Measurements from ENCODE around the gene CELF4.

Gene CELF4

DNA sequence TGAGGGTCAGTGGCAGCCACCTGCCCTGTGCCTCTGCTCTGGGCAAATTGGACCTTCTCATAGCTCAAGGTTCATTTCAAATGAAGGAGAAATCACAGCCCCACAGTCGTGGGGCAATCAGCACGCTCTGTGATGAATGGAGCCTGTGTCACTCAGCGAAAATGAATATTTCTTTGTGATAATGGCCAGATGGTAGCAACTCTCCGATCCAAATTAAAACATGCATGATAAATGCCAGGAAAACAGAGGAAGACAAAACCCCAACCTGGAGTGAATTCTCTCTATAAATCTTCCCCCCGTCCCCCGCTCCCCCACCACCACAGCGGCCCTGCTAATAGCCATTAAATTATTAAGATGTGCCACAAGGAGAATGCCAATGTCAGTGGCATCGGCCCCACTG lies 258.4 kb downstream of the CELF4 start:
- no peak for DNase-seq

DNA sequence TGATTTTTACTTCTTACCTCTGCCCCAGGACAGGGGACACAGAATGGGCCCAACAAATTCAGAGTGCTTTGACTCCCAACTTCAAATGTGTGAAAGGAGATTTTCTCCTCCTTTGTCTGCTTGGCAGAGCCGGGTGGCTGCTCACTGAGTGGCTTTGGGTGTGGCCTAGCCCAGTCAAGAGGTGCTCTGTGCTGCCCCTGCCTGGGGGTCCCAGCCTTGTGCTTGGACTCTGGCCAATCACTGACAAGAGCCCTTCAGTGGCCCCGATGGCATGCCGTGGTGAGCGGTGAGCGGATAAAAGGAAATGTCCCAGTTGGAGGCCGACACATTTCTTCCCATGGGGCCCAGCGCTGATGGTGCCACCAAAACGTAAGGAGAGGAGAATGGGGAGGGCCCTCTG lies 259.2 kb downstream of the CELF4 start:
- no peak for DNase-seq

DNA sequence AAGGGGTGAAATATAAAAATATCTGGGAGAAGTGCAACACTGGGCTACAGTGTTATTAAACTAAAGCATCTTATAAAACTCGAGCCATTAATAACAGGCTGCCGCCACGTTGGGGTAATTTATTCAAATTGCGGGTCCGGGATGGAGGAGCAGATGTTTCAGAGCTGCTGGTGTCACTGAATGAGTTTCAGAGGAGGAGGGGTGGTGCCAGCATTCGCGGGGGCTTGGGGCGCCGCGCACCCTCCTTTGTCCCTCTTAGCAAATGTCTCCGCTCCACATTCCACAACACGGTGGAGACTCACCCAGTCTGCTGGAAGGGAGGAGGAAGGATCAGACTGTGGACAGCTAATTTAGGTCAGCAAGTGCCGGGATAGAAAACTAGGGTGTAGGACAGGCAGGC lies 260.5 kb downstream of the CELF4 start:
- DNase-seq = no peak

DNA sequence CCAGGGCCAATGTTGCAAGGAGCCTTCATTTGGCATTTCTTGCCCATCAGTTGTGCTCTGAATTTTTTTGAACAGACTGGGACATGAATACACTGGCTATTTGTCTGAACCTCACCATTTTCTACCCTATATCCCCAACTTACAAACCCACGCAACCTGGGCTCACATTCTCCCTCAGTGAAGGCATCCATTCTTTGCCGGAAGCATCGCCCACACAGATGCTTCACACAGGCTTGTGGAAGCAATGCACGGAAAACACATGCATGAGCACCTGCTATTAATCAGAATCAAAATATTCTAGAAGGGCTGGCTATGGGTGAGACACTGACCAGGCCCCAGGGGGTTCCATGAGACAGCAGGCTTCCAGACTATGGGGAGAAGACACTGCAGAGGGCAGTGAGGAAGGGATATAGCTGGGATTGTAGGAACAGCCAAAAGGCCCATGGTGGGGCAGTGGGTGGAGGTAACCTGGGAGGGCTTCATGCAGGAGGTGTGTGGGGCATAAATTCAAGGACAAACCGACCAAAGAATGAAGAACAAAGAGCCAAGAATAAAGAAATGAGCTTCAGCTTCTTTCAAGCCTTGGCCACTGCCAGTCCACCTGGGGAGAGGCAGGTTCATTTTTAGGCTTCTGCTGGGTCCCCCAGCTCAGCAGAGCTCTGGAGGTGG lies 261.5 kb downstream of the CELF4 start:
- DNase-seq = no peak

DNA sequence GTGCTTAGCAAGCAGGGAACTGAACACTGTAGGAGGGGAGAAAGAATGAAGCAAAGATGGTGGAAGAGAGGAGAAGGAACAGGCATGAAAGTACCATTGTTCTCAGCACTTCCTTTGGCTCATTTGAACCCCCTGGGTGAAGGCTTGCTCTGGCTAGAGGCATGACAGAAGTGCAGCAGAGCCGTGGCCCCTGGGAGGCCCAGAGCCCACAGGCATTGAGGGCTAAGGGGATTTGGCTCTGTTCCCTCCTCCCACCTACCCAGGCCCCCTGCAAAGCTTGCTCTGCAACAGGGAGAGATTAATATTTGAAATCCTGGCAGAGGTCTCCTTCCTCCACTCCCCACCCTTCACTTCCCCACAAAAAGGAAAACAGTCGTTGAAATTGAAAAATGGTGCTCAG lies 262.6 kb downstream of the CELF4 start:
- no peak for DNase-seq

DNA sequence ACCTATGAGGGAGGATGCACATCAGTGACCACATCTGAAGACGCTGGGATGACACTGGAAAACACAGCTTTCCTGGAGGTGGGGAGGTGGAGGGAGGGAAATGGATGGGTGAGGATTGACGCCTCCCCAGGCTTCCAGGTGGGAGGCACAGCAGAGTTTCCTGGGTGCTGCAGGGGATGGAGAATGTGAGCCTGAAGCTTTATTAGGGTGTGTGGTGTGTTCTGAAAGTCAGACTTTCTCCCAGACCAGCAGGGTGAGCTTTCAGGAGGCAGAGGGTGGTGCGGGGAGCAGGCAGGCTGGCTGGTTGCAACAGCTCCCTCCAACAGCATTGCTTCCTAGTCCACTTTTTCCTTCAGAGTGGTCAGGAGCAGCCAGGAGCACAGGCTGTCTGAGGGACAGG lies 263.1 kb downstream of the CELF4 start:
- no peak for DNase-seq

DNA sequence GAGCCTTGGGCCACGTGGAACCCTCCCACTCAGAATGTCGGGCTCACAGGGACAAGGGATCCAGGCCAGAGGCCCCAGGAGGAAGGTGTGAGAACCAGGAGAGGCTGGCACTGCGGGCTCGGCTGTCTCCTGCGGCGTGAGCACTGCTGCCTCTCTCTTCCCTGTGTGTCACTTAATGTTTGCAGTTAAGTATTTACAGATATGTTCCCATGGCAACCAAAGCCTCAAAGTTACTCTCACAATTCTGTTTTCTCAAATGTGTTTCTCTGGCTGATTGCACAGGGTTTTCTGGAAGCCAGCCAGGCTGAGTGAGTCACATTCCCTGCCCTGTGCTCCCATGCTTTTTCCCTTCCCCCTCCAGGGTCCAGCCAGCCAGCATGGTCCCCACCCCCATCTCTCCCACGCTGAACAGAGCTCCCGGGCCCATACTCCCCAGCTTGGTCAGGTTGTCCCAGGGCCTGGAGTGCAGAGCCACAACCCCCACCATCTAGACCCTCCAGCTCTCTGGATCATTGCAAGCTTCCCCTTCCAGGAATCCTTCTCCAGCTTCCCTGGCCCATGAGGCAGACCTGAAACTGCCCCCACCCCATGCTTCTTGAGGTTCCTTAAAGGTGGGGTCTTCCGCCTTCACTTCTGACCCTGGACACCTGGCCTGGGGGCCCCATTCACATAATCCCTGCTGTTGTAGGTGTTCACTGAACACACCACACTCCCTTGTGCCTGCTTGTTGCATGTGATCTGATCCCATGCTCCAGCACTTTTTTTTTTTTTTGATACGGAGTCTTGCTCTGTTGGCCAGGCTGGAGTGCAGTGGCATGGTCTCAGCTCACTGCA lies 265.9 kb downstream of the CELF4 start:
- DNase-seq = no peak

DNA sequence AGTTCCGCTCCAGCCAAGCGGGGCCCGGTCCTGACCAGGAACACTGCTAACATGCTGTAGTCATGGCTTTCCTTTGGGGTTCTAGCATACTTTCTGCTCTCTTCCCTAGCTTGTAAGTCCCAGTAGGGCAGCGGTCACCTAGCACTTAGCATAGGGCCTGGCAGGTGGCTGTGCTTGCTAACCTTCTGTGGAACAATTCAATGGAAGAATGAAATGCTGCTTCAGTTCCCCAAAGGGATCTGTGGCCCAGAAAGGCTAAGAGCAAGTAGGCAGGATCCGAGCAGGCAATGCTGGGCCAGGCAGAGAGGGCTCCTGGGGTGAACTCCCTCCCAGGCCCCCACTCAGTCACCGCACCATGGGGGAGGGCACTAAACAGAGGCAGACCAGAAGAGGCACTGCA lies 266.8 kb downstream of the CELF4 start:
- no peak for DNase-seq

DNA sequence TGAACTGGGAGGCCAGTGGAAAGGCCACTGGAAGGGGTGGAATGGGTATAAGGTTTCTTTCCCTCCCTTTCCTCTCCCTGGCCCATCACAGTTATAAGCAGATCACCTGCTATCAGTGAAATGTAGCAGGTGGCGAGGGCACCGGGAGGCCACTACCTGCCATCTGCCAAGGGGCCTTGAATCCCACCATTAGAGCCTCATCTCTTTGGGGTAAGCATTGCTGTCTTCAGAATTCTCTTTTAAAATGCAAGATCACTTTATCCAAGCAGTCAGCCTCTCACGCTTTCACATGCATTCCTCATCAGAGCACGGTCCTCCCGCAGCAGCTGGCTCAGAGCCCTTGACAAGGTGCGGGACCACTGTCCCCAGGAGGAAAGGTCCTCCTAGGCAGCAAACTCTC lies 268.5 kb downstream of the CELF4 start:
- DNase-seq = no peak

DNA sequence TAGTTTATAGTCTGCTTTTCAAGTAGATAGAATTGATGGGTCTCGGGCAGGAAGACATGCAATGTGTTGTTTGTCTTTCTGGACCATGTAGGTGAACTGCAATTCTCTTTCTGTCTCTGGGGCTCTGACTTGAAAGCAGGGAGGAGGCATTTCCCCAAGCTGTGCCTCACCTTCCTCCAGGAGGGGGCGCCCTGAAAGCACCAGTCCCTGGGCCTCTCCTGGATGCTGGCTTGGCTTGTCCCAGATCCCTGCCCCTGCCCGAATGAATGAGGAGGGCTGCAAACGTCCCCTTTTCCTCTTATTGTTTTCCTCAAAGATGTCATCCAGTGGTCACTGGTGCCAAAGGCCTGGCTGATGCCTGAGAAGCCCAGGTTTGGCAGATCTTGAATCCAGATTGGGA lies 270.6 kb downstream of the CELF4 start:
- DNase-seq = no peak

DNA sequence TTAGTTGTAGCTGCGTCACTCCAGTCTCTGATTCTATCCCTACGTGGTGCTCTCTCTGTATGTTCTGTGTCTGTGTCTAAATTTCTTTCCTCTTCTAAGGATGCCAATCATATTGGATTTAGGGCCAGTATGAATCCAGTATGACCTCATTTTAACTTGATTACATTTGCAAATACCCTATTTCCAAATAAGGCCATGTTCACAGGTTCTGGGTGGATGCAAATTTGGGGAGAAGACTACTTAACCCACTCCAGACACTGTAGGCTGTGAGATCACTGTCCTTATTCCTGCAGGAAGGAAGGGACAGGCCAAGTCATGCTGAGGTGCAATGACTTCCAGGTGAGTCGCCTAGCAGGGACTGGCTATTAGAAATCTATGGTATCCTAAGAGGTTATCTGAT lies 272.2 kb downstream of the CELF4 start:
- no peak for DNase-seq

DNA sequence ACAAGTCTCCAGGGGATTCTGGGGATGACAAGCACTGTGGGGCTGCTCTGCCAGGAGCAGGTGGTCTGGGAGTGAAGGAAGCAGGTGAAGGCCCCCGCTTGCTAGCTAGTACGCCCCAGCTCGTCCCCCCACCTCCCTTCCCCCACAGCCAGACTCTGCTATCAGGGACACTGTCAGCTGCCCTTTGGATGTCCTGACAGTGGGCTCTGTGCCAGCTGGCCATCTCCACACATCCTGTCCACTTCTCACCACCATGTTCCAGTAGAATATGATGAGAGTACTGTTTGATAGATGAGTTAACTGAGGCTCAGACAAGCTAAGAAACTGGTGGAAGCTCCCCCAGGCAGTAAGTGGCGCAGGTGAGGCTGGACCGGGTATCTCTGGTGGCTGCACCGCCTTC lies 276.2 kb downstream of the CELF4 start:
- DNase-seq = no peak

DNA sequence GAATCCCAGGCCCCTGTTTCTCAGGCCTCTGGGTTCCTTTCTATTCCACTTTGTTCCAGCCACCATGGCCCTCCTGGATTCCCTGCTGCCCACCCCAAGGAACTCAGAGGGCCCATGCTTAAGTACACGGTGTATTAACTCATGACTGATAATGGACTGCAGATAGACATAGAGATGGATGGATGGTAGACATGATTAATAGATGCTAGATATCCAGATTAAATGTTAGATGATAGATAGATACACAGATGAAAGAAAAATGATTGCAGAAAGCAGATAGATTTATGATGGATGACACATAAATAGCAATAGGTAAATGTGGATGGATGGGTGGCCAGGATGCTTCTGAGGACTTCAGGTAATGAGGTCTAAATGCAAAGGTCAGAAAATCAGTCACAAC lies 278.0 kb downstream of the CELF4 start:
- DNase-seq = no peak

DNA sequence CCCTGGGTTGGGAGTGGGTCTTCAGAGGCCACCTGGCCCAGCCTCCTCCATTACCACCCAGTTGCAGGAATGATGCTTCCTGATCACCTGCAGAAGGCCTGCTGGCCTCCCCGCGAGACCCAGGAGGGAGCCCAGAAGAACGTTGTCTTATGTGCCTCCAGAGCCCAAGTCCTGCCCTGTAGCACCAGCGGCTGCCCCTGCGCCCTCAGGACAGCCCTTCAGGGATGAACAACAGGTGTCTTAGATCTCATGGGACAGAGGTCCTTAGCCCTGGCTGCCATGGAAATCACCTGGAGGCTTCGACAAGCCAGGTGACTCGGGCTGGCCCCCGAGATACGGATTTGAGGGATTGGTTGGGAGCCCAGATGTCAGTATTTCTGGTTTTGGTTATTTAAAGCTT lies 278.8 kb downstream of the CELF4 start:
- DNase-seq = no peak

DNA sequence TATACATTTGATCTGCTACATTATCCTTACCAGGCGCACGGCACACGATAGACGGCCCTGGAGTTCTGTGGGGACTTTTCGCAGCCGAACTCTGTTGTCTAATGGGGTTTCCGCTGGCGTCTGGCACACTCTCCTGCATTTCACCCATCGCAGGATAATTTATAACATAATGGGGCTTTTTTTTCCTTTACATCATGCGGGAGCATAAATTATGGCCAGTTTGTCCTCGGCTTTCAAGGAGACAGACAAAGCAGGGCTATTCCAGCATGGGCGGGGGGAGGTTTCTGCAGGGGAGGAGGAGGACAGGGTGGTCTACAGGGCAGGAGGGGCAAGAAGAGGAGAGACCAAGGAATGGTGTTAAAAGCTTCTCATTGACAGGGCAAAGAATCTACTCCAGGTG lies 279.8 kb downstream of the CELF4 start:
- DNase-seq = no peak

DNA sequence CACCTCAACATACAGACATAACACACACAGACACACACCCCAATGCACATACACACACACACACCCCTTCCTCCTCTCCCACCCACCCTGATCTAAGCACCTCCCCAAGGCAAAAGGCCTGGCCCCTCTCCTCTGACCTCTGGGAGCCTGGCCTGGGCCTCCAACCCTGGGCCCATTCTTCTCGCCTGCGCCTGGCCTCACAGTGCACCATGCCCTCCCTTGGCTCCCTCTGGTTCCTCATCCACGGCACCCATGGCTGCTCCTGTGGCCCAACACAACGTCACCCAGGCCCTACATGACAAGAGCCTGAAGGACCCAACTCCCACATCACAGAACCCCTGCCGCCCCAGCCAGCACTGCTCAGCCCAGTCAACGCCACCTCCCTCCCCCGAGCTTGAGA lies 281.3 kb downstream of the CELF4 start:
- DNase-seq = no peak

DNA sequence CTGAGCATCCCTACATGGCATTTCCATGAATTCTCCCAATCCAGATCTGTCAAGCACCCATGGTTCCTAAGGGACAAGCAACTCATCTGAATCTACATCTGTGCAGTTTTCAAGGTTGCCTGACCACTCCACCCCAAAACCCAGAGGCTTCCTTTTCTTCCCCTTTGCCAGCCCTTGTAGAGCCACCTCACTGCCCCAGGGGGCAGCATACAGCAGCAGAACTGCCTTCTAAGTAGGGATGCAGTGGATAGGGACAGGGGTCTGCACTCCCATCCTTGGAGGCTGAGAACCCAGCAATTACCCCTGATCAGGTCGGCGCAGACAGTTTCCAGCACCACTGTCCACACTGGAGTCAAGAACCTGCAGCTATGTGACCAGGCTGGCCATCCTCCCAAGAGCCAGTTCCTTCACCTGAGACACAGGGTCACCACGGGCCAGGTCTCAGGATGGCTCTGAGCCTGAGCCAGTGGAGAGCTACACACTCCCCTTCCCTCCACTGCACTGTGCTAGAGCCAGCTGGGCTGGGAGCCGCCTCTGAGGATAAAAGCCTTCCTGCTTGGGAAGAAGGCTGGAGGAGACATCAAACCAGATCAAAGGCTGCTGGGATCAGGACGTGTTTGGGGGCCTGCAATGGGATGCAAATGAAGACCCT lies 283.1 kb downstream of the CELF4 start:
- no peak for DNase-seq

DNA sequence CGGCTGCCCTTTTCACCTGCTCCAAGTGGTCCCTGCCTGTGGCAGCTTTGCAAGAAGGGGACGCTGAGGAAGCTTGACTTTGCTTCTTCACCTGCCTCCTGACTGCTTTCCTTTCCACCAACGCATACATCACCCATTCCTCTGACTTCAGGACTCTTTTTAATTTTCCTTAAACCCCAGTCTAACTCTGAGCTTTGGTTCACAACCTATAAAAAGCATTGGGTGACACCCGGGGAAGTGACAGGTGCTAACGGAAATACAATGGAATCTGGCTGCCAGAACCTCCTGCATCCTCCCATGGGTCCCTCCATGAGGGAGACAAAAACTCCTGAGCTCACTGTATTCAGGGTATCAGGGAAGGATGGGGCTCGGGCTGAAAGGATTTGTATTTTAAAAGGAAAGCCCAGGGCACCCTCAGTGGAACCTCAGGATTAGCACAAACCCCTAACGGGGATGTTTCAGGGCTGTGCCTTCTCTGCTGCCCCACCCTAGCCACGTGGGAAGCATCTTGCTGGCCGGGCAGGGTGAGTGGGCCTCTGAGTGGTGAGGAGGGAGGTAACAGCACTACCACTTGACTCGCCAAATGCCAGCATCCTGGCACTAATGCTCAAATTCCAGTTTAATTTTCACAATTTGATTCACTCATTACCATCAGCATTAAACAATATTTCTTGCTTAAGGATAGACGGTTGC lies 284.8 kb downstream of the CELF4 start:
- DNase-seq = no peak

DNA sequence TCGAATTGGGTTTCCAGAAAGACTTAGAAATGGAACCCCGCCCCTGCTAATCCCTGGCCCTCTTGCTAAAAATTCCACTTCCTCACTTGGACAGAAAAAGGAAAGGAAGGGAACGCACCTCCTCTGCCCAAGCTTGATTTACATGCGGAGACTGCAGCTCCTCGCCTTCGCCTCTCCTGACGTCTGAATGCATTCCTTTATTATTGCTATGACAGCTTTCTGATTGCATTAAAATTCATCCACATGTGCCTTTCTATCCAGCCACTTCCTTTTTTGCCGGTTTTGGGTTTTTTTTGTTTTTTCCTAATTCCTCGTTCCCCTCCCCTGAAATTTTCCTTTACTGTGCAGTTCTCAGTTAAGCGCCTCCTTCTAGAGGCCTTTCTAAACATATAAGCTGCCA lies 287.8 kb downstream of the CELF4 start:
- no peak for DNase-seq

DNA sequence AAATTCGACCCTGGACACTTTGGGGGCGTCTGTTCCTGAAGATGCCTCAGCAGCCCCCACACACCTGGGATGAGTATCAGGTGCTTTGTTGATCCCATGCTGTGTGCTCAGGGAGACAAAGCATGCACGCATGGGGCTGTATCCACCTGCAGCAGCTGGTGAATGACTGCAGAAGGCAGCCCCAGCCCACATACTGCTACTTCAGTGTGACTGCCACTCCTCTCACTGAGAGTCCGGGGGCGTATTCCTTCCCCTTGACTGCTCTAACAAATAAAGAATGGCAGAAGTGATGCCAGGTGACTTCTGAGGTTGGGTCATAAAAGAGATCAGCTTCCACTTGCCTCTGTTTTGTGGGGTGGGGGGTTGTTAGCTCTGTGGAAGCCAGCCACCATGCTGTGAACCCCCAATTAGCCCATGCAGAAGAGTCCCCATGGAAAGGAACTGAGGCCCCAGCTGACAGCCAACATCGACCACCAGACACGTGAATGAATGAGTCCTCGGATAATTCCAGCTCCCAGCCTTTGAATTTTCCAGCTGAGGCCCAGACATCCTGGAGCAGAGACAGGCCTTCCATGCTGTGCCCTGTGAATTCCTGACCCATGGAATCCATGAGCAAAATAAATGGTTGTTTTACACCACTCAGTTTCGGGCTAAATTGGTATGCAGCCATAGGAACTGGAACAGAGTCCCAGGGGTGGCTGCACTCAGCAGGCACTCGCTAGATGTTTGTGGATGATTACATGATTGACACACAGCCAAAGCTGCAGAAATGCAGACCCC lies 289.3 kb downstream of the CELF4 start:
- DNase-seq = no peak

DNA sequence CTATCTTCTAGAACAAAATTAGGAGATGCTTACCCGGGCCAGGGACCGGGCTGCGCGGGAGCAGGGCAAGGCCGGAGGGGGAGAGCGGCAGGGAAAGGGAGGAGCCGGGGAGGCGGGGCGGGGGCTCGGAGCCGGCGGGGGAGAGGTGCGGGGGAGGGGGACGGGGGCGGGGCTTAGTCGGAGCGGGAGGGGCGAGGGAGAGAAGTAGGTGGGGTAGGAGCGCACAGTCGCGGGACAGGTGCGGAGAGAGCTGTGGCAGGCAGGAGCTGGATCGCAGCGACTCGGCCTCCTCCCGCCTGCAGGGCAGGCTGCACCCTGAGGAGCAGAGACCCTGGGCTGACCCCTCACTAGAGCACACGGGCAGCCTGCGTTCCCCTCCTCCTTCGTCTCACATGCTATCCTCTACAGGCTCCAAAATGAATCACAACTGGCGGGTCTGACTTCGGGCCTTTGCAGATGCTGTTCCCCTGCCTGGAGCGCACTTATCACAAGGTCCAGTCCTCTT lies 290.3 kb downstream of the CELF4 start:
- DNase-seq = no peak
